PC-9 (cell line): ENCODE data around the gene PIBF1. TPM values are rescaled to one million over a fixed set of nuclear protein-coding genes. Genes with fewer than 3 reads are reported as not detected.

Source experiments
- BruUV-seq: library from RNA; stranded (reverse); fragments of 400-500 nt; replicated peaks from 2 replicates; lab custom pipeline; 2021; lab: Mats Ljungman, UMichigan
- CTCF ChIA-PET: fragments of 300-600 bp; sonication (Branson Sonifier 250); formaldehyde crosslinking; loops from one replicate; lab custom pipeline; 2022; ENCODE audit warnings: antibody characterized with exemption; lab: Charles Lee
- POLR2A ChIA-PET: fragments of 300-600 bp; sonication (Branson Sonifier 250); formaldehyde crosslinking; loops from one replicate; lab custom pipeline; 2022; ENCODE audit warnings: antibody characterized with exemption; ENCODE audit not compliant: unreplicated experiment; lab: Charles Lee
- DNase-seq, 2 experiments: peaks; one replicate each; pipeline versions ENCODE4 v3.0.0 to v3.0.0-alpha.2; 2015 to 2022; ENCODE audit warnings: mixed read lengths in 1 of 2
- H2AFZ ChIP-seq: fragments of 200-600 bp; sonication (generic); 2 replicates; pipeline ENCODE4 v1.8.1; 2017; ENCODE audit warnings: antibody characterized with exemption
- H3F3A ChIP-seq: fragments of 200-600 bp; sonication (generic); 2 replicates; pipeline ENCODE4 v1.8.1; 2017; ENCODE audit warnings: antibody characterized with exemption, mild to moderate bottlenecking, low read depth; ENCODE audit not compliant: insufficient read depth
- H3K27ac ChIP-seq: fragments of 200-600 bp; sonication (generic); 2 replicates; pipeline ENCODE4 v1.6.1; 2016; ENCODE audit warnings: mixed run types
- H3K27me3 ChIP-seq: fragments of 200-600 bp; sonication (generic); 2 replicates; pipeline ENCODE4 v1.6.1; 2016; ENCODE audit warnings: low read depth, mixed run types; ENCODE audit not compliant: insufficient read depth
- H3K36me3 ChIP-seq: fragments of 200-600 bp; sonication (generic); 2 replicates; pipeline ENCODE4 v1.6.1; 2016; ENCODE audit warnings: low read depth, mixed run types
- H3K4me1 ChIP-seq: fragments of 200-600 bp; sonication (generic); replicated peaks from 2 replicates; pipeline ENCODE4 v1.6.1; 2016; ENCODE audit warnings: mixed run types; ENCODE audit not compliant: insufficient read depth
- H3K4me2 ChIP-seq: fragments of 200-600 bp; sonication (generic); 2 replicates; pipeline ENCODE4 v1.6.1; 2017; ENCODE audit warnings: mixed run types
- H3K4me3 ChIP-seq: fragments of 200-600 bp; sonication (generic); 2 replicates; pipeline ENCODE4 v1.6.1; 2016; ENCODE audit warnings: mixed run types
- H3K79me2 ChIP-seq: fragments of 200-600 bp; sonication (generic); 2 replicates; pipeline ENCODE4 v1.6.1; 2017; ENCODE audit warnings: low read depth, mixed run types
- H3K9me2 ChIP-seq: fragments of 200-600 bp; sonication (generic); 2 replicates; pipeline ENCODE4 v1.8.1; 2017; ENCODE audit warnings: mild to moderate bottlenecking; ENCODE audit not compliant: insufficient read depth
- H3K9me3 ChIP-seq: fragments of 200-600 bp; sonication (generic); 2 replicates; pipeline ENCODE4 v1.8.1; 2016; ENCODE audit warnings: low read depth; ENCODE audit not compliant: insufficient read depth
- H4K20me1 ChIP-seq: fragments of 200-600 bp; sonication (generic); 2 replicates; pipeline ENCODE4 v1.8.1; 2017; ENCODE audit not compliant: insufficient read depth
- CTCF ChIP-seq: fragments of 200-600 bp; sonication (generic); conservative IDR thresholded peaks from 2 replicates; pipeline ENCODE4 v1.6.1; 2017; ENCODE audit warnings: mixed run types, antibody characterized with exemption, mild to moderate bottlenecking, moderate library complexity
- EZH2 ChIP-seq: fragments of 200-600 bp; sonication (generic); IDR thresholded peaks from 2 replicates; pipeline ENCODE4 v1.8.0; 2017; ENCODE audit warnings: antibody characterized with exemption, low read depth
- intact Hi-C: fragments of 100-400 bp; cut with micrococcal nuclease; formaldehyde crosslinking; loops from one replicate; pipeline ENCODE4 v1.10.0; 2022; ENCODE audit not compliant: unreplicated experiment
- total RNA-seq: library from RNA; stranded (reverse); gene quantifications from 2 replicates; pipeline ENCODE4 v1.2.3, GENCODE V29; 2021

Gene PIBF1
- total RNA-seq, 1 experiment from 2014 or later, result 20.3 TPM

GRCh38 chr13:72960541-72960940 is 178.6 kb downstream of the PIBF1 start:
- peaks cover 3% of the 10 kb centered on the region; the same call in 1 of the 2 replicates for H3K9me2 ChIP-seq
- intact Hi-C loops, result loop anchor here (2.0 to 10.0 kb wide), 2 partner anchors 96 to 744 kb away; no protein-coding TSS in a partner anchor
- peaks cover 4% of the 10 kb centered on the region for H3K9me3 ChIP-seq
- peaks cover 8% of the 10 kb centered on the region; the same call in 1 of the 2 replicates for H3K36me3 ChIP-seq
- no peaks in the 10 kb centered on the region; the same call in 1 of the 2 replicates for H3K79me2 ChIP-seq
- CTCF ChIA-PET, result no interaction called here
- peaks cover 14% of the 10 kb centered on the region for H3F3A ChIP-seq
- H3K4me3 ChIP-seq, result peak overlapping the region; percentile 25; the same call in 1 of the 2 replicates
- peaks cover 31% of the 10 kb centered on the region for H3K4me1 ChIP-seq
- POLR2A ChIA-PET, result interaction anchor here (0.7 kb wide), 1 partner anchor 8 kb away, joined by 5 read pairs; no protein-coding TSS in a partner anchor
- BruUV-seq, result no TSS peak
- no peak overlapping the region for H2AFZ ChIP-seq
- no peak for TF ChIP-seq EZH2
- no peak for TF ChIP-seq CTCF
- H3K27me3 ChIP-seq, result no peaks in the 10 kb centered on the region
- H3K27ac ChIP-seq, result peak overlapping the region; percentile 71
- peak overlapping the region; percentile 66 for H3K4me2 ChIP-seq
- peak in 1 of 2 experiments; percentile 88 for DNase-seq
- no peaks in the 10 kb centered on the region for H4K20me1 ChIP-seq

- peaks cover 30% of the 10 kb centered on the region for H3K4me1 ChIP-seq
- no peaks in the 10 kb centered on the region; the same call in 1 of the 2 replicates for H3K9me3 ChIP-seq
- no peak for DNase-seq
- CTCF ChIA-PET, result no interaction called here
- H4K20me1 ChIP-seq, result no peaks in the 10 kb centered on the region
- TF ChIP-seq EZH2 (no peak), CTCF (no peak)
- intact Hi-C loops, result loop anchor here (1.0 to 10.0 kb wide), 2 partner anchors 30 to 741 kb away; no protein-coding TSS in a partner anchor
- POLR2A ChIA-PET, result no interaction called here
- H3K27ac ChIP-seq, result no peak overlapping the region
- no peak overlapping the region for H3K4me2 ChIP-seq
- no peaks in the 10 kb centered on the region; the same call in 1 of the 2 replicates for H3K79me2 ChIP-seq
- H3K27me3 ChIP-seq, result no peaks in the 10 kb centered on the region
- no peak overlapping the region for H3K4me3 ChIP-seq
- peaks cover 3% of the 10 kb centered on the region; the same call in 1 of the 2 replicates for H3K9me2 ChIP-seq
- H2AFZ ChIP-seq, result no peak overlapping the region
- BruUV-seq, result no TSS peak
- H3F3A ChIP-seq, result peaks cover 14% of the 10 kb centered on the region
- H3K36me3 ChIP-seq, result peaks cover 8% of the 10 kb centered on the region; the same call in 1 of the 2 replicates
Observed at GRCh38 chr13:72963762-72964161, 181.8 kb downstream of the PIBF1 start.

- no peak overlapping the region for H3K4me2 ChIP-seq
- H3K36me3 ChIP-seq, result no peaks in the 10 kb centered on the region
- no peaks in the 10 kb centered on the region for H3K9me2 ChIP-seq
- intact Hi-C loops, result no loop called here
- H3K4me3 ChIP-seq, result no peak overlapping the region
- H3F3A ChIP-seq, result no peaks in the 10 kb centered on the region
- ChIA-PET CTCF (interaction anchor here (0.5 kb wide), 1 partner anchor 1065 kb away, joined by 4 read pairs; no protein-coding TSS in a partner anchor), POLR2A (no interaction called here)
- no peak overlapping the region for H2AFZ ChIP-seq
- no TSS peak for BruUV-seq
- no peak for DNase-seq
- no peaks in the 10 kb centered on the region for H4K20me1 ChIP-seq
- no peaks in the 10 kb centered on the region; the same call in 1 of the 2 replicates for H3K9me3 ChIP-seq
- no peak for TF ChIP-seq CTCF
- no peak for TF ChIP-seq EZH2
- H3K27me3 ChIP-seq, result no peaks in the 10 kb centered on the region
- no peak overlapping the region for H3K27ac ChIP-seq
- H3K4me1 ChIP-seq, result 0 out of 2 replicates have a peak, but pooled peaks cover 6% of the 10 kb centered on the region
- H3K79me2 ChIP-seq, result no peaks in the 10 kb centered on the region
Observed at GRCh38 chr13:72970301-72970880, 188.5 kb downstream of the PIBF1 start.
